HEK293T (cell line): ENCODE data around the gene CKB.

ENCODE experiments used
- ARNT ChIP-seq: fragments of 450-650 bp; IDR thresholded peaks from 2 replicates; pipeline ENCODE4 v1.6.1; 2017; ENCODE audit warnings: mild to moderate bottlenecking
- BHLHE40 ChIP-seq: fragments of 450-650 bp; IDR thresholded peaks from 2 replicates; pipeline ENCODE4 v1.6.1; 2016; ENCODE audit warnings: mild to moderate bottlenecking, moderate library complexity, borderline replicate concordance
- CTBP1 ChIP-seq: fragments of 450-650 bp; IDR thresholded peaks from 2 replicates; pipeline ENCODE4 v1.6.1; 2016; ENCODE audit warnings: borderline replicate concordance
- ELF4 ChIP-seq: fragments of 450-650 bp; IDR thresholded peaks from 2 replicates; pipeline ENCODE4 v1.6.1; 2017; ENCODE audit warnings: antibody characterized with exemption
- FOXK2 ChIP-seq: fragments of 450-650 bp; IDR thresholded peaks from 2 replicates; pipeline ENCODE4 v1.6.1; 2016; ENCODE audit warnings: mild to moderate bottlenecking
- FOXM1 ChIP-seq: fragments of 450-650 bp; IDR thresholded peaks from 2 replicates; pipeline ENCODE4 v1.6.1; 2017; ENCODE audit warnings: mild to moderate bottlenecking, borderline replicate concordance
- HDGF ChIP-seq: fragments of 450-650 bp; IDR thresholded peaks from 2 replicates; pipeline ENCODE4 v1.6.1; 2017; ENCODE audit warnings: antibody characterized with exemption, borderline replicate concordance
- LEF1 ChIP-seq: fragments of 450-650 bp; IDR thresholded peaks from 2 replicates; pipeline ENCODE4 v1.6.1; 2017; ENCODE audit warnings: mild to moderate bottlenecking, borderline replicate concordance
- NFRKB ChIP-seq: fragments of 450-650 bp; IDR thresholded peaks from 2 replicates; pipeline ENCODE4 v1.6.1; 2016; ENCODE audit warnings: mild to moderate bottlenecking, moderate library complexity
- PKNOX1 ChIP-seq: fragments of 450-650 bp; IDR thresholded peaks from 2 replicates; pipeline ENCODE4 v1.6.1; 2016
- SP1 ChIP-seq: fragments of 450-650 bp; IDR thresholded peaks from 2 replicates; pipeline ENCODE4 v1.6.1; 2017
- SUZ12 ChIP-seq: fragments of 450-650 bp; IDR thresholded peaks from 2 replicates; pipeline ENCODE4 v1.6.1; 2016; ENCODE audit warnings: mild to moderate bottlenecking
- TARDBP ChIP-seq: fragments of 450-650 bp; IDR thresholded peaks from 2 replicates; pipeline ENCODE4 v1.6.1; 2016
- ZNF384 ChIP-seq: fragments of 450-650 bp; IDR thresholded peaks from 2 replicates; pipeline ENCODE4 v1.6.1; 2016

GRCh38 chr14:103510724-103511693 lies 11.6 kb downstream of the CKB start:
- TF ChIP-seq CTBP1 = no peak
- no peak for TF ChIP-seq SP1
- TF ChIP-seq FOXM1 = no peak
- TF ChIP-seq SUZ12 = no peak
- no peak for TF ChIP-seq NFRKB
- no peak for TF ChIP-seq FOXK2
- TF ChIP-seq TARDBP = no peak
- no peak for TF ChIP-seq BHLHE40
- no peak for TF ChIP-seq HDGF
- TF ChIP-seq PKNOX1 = no peak
- TF ChIP-seq LEF1 = no peak
- no peak for TF ChIP-seq ARNT
- TF ChIP-seq ELF4 = no peak
- no peak for TF ChIP-seq ZNF384
